NCI-H1048 (cell line): ENCODE results near the gene PTPRN2.
A peak's percentile ranks its signal among the peaks of the same experiment; 100 is the strongest.
"Not testable (repeated sequence)": the region's sequence is repeated elsewhere in the genome, so short reads cannot be mapped to it uniquely, and the experiment has no call there.

Experiments used
- DNase-seq: peaks from one replicate; lab custom pipeline; 2025; lab: John Stamatoyannopoulos, UW

PTPRN2 gene

DNA sequence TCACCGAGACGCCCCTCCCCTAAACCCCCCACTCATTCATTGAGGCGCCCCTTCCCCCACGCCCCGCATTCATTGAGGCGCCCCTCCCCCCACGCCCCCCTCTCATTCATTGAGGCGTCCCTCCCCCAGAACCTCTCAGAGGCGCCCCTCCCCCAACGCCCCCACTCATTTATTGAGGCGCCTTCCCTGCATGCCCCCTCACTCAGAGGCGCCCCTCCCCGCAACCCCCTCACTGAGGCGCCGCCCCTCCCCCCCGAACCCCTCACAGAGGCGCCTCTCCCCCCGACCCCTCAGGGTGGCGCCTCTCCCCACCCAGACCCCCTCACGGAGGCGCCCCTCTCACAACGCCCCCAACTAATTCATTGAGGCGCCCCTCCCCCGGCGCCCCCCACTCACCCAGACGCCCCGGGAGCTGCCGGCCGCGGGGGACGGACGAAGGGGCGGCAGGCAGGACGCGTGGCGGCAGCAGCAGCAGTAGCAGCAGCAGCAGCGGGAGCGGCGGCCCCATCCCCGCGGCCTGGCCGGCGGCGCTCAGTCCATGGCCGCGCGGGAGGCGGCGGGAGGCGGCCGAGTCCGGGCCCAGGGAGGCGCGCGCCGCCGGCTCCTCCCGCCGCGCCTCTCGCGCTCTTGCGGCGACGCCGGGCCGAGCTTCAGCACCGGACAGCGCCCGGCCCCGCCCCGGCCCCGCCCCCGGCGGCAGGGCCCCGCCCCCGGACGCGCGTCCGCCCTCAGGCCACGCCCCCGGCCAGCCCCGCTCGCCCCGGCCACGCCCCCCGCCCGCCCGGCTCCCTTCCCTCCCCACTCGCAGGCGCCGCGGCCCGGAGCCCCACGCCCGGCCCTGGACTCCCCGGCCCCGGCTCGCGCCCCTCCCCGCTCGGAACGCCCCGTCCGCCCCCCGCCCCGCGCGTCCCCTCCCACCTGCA is at the start of gene PTPRN2:
PTPRN2 (minus strand) TSS at position 662 of the 923 bp plus-strand sequence.
- peak; percentile 34 for DNase-seq

- DNase-seq = no peak
Measured at GRCh38 chr7:158633055-158633956, 45.7 kb upstream of the PTPRN2 start.

- no peak for DNase-seq
Measured at GRCh38 chr7:158631574-158632195, 44.1 kb upstream of the PTPRN2 start.

- not testable (repeated sequence) for DNase-seq
Measured at GRCh38 chr7:158626289-158626688, 38.7 kb upstream of the PTPRN2 start.

DNA sequence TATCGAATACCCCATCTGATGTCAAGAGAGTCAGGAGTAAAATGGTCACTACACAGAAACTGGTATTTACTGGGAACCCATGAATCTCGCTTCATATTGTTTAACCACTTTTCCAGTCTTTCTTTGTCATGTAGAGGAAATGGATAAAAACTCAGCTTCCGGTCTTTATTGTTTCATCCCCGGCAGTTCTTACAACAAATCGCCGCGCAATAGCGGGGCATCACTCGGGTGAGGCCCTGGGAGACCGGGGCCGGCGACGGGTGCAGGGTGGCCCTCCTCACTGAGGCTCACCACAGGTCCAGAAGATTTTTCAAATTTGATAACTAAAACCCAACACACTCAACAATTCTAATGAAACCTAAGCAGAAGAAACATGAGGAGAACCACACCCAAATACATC is 35.6 kb upstream of the PTPRN2 start:
- no peak for DNase-seq

GRCh38 chr7:158620839-158621441 is 33.3 kb upstream of the PTPRN2 start:
- DNase-seq = no peak

GRCh38 chr7:158620418-158620817 is 32.8 kb upstream of the PTPRN2 start:
- no peak for DNase-seq

GRCh38 chr7:158618745-158619140 is 31.1 kb upstream of the PTPRN2 start:
- no peak for DNase-seq

DNA sequence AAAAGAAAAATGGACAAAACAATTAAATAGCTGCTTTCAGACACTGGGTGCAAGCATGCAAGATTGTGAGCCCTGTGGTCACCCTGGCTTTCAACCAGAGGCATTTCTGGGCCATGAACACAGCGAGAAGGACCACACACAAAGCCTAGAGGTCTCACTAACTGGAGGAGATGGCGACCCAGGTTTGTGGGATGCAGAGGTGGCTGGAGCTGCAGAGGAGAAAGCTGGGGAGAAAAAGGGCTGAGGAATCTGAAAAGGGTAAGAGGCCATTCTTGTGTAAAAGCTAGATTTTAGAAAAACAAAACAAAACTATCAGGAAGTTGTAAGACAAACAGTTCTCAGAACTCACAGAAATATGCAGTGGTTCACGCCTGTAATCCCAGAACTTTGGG is 30.1 kb upstream of the PTPRN2 start:
- no peak for DNase-seq

DNA sequence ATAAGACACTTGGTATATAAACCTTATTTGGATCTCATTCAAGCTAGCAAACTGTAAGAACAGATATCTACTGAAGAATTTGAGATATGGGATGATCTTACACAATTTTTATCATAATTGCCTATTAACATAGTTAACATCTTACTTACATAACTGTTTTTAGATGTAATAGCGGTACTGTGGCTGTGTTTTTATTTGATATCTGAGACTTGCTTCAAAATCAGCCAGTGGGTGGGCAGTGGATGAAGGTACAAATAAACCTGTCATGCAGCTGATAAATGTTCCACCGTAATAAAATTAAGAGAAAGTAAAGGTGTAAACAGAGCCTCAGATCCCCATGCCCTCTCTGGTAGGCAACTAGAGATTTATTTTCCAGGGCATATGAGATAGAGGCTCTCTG is 28.4 kb upstream of the PTPRN2 start:
- no peak for DNase-seq

- no peak for DNase-seq
Measured at GRCh38 chr7:158614700-158615099, 27.1 kb upstream of the PTPRN2 start.

DNA sequence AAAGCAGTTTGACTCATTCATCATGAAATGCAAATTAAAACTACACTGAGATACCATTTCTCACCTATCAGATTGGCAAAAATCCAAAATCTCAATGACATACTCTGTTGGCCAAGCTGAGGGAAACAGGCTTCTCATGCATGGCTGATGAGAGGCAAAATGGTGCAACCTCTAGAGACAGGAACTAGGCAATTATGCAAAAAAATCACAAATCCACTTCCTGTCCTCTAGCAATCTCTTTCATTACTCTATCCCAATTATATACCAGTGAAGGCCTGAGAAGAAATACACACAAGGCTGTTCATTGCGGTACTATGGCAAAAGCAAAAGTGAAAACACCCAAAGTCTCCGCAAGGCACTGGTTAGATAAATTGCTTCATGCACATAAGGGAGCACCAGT is 25.9 kb upstream of the PTPRN2 start:
- DNase-seq = peak; percentile 82

DNA sequence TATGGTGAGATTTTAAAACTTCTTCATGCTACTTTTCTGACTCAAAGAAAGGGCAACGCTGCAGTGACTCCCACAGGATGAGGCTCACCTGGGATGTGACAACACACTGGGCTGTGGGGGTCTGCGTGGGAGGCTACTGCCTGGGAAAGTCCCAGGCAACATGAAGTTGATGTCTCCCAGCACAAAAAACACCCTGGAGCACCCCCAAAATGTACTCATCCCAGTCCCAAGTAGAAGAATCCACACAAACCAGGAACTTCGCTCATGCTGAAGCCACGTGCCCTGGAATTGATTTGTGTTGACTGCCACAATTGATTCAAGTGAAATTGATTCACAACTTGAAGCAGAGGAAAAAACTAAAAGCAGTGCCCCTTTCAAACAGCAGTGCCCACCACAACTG is 24.9 kb upstream of the PTPRN2 start:
- DNase-seq = no peak

DNA sequence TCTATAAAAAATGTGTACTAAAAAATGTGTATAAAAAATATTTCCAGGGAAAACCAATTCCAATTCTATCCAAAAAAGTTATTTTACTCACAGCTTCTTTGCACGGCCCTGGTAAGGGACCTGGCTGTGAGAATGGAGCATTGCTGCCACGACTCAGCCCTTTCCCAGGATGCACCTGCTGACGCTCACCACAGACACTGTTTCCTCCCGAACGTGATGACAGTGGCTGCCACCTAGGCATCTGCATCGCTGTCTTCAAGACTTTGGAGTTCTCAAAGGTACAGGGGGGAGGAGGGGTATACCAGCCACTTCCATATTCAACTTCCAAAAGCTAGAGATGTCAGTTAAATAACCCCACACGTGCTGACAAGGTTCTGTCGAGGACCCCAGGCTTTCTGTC is 23.9 kb upstream of the PTPRN2 start:
- no peak for DNase-seq

DNA sequence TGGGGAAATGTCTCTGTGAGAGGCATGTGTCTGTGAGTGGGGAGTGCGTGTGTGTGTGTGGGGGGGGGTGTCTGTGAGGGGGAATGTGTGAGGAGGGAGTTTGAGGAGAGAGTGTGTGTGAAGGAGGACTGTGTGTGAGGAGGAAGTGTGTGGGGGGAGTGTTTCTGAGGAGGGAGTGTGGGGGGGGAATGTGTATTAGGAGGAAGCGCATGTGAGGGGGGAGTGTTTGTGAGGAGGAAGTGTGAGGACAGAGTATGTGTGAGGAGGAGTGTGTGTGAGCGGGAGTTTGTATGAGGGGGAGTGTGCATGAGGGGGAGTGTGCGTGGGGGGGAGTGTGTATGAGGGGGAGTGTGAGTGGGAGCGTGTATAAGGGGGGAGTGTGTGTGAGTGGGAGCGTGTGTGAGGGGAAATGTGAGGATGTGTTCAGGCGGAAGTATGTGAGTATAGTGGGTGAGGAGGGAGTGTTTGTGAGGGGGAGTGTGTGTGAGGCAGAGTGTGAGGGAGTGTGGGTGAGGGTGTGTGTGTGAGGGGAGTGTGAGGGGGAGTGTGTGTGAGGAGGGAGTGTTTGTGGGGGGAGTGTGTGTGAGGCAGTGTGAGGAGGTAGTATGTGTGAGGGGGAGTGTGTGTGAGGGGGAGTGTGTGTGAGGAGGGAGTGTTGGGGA is 21.8 kb upstream of the PTPRN2 start:
- no peak for DNase-seq

DNA sequence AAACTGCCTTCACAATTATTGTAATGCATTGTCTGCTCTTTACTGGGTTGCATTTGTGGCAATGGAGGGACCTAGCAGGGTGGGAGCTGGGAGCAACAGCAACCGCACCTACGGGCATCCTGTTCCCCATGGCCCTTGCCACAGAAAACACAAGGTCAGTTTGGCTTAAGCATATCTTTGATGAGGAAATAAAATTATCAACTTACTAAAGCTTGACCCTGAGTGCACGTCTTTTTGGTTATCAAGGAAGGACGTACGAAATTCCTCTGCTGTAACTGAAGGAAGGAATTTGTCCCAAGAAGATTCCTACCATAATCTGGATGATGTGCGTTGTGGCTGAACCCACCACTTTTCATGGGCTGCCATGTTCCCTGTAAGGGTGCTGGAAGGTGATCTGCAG is 19.9 kb upstream of the PTPRN2 start:
- DNase-seq = no peak

DNA sequence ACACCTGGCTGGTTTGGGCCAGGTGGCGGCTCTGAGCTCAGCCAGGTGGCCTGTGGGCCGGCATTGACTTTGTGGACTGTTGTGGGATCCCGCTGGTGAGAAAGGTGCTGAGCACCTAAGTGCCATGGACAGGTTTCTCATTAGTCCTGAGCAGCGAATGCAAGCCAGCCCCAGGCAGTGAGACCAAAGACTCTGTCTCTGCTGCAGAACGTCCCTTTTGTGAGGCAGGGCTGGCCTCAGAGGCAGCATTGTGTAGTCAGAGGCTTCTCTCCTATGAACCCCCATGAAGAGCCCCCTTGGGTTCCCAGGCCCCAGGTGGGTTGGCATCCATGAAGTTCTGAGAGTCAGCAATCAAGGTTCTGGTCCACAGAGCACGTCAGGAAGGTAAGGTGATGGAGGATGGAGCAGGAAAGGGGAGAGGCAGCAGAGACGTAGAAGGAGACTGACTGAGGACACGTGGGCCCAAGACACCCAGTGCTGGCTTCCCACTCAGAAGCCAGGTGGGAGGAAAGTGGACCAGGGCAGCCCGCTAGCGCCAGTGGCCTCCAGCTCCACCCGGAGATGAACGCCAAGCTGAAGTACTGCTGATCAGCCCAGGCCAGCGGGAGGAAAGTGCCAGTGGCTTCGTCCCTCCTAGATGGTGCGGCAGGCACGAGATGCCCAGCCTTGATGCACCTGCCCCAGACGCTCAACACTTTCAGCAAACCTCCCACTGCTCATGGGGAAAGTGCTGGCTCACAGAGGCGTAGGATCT is 19.2 kb upstream of the PTPRN2 start:
- DNase-seq = no peak

DNA sequence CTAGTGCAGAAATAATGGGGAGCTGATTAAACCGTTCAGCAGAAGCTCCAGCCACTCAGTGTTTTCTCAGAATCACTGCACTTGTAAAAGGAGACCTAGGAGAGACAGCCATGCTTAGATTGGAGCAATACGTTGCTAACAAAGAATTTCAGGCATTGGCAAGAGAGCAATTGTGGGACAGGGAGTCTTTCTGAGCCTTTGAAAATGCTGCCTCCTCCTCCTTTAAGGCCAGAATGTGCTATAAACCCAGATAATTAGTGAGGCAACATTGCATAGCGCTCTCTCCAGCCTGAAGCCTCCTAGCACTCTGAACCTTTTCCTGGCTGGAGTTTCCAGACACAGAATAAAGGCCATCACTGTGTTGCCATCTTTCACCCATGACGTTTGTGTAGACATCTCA is 18.5 kb upstream of the PTPRN2 start:
- DNase-seq = no peak

DNA sequence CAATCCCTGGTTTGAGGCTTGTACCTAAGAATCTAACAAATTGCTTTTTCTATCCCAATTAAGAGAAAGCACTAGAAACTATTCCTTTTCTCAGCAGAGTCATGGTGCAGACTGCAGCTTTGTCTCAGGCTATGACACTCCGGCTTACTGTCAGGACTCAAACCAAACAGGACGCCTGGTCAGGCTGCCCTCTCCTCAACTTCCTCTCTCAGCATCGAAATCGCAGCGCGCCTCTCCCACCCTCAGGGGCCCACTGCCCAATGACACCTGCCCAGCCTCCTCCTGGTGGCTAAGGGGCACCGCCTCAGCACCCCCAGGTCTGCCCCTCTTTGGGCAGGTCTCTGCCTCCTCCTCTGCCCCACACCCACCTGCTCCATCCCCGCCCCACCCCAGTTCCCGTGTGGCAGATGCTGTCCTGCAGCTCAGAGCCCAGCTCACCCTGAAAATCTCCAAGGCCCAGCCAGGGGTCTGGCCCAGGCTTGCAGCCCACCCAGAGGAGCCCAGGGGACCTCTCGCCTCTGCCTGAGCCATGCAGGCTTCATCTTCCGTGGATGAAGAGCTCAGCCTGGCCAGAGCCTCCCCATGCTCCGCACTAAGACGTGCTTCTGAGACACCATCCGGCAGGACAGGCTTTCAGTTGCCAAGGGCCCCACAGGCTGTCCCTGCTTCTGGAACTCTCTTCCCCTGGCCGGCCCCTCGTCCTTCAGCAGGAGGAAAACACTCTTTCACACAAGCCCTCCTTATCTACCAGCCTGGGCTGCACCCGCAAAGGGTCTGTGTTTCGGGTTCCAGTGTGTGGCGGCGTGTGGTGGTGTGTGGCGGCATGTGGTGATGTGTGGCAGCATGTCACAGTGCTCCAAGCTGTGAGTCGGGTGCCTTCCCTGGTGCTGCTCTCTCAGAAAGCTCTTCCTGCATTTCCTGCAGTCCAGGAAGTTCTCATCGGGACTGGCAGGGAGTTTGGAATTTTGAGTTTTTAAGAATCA is 16.4 kb upstream of the PTPRN2 start:
- no peak for DNase-seq
